ENCODE measurements around the gene CETP.
"Not testable (repeated sequence)": the region's sequence is repeated elsewhere in the genome, so short reads cannot be mapped to it uniquely, and the experiment has no call there.

The CETP gene

DNA sequence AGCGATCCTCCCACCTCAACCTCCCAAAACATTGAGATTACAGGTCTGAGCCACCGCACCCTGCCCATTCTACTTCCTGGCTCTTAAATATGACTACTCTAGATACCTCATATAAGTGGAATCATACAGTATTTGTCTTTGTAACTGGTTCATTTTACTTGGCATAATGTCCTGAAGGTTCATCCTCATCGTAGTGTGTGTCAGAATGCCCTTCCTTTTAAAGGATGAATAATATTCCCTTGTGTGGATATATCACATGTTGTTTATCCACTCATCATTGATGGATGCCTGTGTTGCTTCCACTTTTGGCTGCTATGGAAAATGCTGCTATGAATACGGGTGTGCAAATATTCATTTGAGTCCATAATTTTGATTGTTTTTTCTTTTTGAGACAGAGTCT is 5.7 kb upstream of the CETP start:
- DNase-seq (ENCODE audit: low read depth): no peak

DNA sequence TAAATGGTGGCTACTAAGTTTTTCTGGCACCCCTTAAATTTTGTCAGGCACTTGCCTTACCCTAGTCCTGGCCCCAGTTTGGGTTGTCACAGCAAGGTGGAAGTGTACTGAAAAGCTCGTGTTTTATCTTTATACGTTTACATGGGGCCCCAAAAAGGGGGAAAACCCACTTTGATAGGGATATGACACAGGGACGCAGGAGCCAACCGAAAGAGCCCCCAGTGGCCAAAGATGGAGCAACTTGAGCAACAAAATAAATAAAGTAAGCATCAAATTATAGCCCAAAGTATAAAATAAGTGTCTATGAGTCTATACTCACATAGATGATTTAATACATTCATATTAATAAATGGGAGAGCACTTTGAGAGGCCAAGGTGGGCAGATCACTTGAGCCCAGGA is 5.0 kb upstream of the CETP start:
- no peak for DNase-seq (ENCODE audit: low read depth)

DNA sequence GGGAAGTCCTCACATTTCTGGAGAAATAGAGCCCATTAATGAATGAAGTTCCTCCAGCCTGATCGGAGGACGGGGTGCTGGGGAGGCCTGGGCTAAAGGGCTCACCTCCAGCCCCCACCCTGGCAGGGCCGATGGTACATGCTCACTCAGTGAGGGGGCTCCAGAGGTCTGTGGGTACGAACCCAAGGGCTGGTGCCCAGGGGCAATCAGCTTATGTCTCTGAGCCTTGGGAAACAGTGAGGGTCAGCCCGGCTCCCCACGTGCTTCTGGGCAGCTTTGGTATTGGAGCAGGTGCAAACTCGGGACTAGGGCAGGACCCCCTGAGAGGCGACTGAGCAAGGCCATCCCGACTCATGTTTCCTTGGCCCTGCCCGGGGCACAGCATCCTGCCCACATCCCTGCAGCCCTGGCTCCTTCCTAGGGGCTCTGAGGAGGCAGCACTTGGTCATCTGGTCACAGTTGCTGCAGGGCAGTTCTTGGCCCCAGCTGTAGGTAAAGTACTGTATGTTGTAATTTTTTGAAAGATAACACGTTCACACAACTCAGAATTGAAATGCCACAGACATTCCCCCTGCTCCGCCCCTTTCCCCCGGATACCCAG is 969 bp upstream of the CETP start:
- no peak for DNase-seq (ENCODE audit: low read depth)

GRCh38 chr16:56961386-56961785 is 364 bp upstream of the CETP start:
- no peak for DNase-seq (ENCODE audit: low read depth)

GRCh38 chr16:56964243-56965148 is 2.7 kb downstream of the CETP start:
- peak; percentile 97 for DNase-seq (ENCODE audit: low read depth)

GRCh38 chr16:56965149-56966092 is 3.7 kb downstream of the CETP start:
- DNase-seq (ENCODE audit: low read depth): no peak

DNA sequence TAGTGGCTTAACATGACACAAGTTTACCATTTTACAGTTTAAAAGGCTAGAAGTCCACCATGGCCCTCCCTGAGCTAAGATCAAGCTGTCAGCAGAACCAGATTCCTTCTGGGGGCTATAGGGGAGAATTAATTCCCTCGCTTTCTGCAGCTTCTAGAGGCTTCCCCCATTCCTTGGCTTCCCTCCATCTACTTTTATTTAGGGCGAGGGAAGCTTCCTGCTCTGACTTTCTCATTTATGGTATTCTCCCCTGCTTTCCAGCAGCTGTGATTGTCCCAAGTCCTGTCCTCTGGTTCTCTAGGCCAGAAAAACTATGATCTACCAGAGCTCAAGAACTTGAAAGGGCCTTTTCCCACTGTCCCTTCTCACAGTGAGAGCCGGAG is 4.3 kb downstream of the CETP start:
- DNase-seq (ENCODE audit: low read depth): no peak

DNA sequence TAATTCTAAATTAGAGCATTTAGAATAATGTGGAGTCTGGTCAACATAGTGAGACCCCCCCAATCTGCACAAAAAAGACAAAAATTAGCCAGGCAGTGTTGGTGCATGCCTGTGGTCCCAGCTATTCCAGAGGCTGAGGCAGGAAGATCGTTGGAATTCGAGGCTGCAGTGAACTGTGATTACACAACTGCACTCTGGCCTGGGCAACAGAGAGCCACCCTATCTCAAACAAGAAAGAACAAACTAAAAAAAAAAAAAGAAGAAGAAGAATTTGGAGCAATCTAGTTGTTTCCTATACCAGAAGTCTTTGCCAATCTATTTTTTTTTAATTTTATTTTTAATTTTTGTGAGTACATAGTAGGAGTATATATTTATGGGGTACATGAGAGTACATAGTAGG is 6.0 kb downstream of the CETP start:
- DNase-seq (ENCODE audit: low read depth): no peak

- no peak for DNase-seq (ENCODE audit: low read depth)
Measured at GRCh38 chr16:56969769-56970168, 8.0 kb downstream of the CETP start.

- DNase-seq (ENCODE audit: low read depth): no peak
Measured at GRCh38 chr16:56970934-56971767, 9.4 kb downstream of the CETP start.

GRCh38 chr16:56971768-56972043 is 10.0 kb downstream of the CETP start:
- no peak for DNase-seq (ENCODE audit: low read depth)

DNA sequence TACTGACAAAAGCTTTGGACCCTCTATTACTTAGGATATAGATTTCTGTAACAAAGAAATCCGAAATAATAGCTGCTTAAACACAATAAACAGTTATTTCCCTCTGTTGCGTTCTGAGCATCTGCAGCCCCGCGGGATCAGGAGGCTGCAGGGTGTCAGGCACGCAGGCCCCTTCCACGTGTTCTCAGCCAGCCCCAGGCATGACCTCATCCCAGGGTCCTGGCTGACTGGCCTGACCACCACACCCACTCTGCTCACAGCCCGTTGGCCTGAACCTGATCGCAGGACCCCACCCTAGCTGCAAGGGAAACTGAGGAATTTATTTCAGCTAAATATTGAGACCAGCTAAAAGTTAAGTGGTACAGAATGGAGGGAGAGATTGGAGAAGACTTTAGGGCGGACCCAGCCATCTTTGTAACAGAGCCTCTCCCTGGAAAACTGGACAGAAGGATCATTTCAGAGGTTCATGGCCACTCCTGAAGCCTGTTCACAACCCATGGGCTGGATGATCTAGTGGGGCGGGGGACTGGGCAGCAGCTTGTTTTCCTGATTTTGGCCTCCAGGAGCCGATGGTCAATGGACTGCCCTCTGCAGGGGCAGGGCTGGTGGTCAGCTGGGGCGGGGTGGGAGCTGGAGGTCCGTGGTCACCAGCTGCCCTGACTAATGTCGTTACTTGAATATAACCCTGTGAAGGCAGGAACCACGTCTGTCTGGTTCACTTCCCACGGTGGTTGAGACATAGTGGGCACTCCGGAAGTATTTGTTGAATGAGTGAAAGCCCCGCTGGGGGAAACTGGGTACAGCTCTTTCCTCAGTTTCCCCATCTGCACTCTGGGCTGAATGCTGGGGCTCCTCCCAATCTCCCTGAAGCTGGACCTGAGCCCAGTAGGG is 10.9 kb downstream of the CETP start:
- no peak for DNase-seq (ENCODE audit: low read depth)

GRCh38 chr16:56973294-56973689 is 11.5 kb downstream of the CETP start:
- no peak for DNase-seq (ENCODE audit: low read depth)

DNA sequence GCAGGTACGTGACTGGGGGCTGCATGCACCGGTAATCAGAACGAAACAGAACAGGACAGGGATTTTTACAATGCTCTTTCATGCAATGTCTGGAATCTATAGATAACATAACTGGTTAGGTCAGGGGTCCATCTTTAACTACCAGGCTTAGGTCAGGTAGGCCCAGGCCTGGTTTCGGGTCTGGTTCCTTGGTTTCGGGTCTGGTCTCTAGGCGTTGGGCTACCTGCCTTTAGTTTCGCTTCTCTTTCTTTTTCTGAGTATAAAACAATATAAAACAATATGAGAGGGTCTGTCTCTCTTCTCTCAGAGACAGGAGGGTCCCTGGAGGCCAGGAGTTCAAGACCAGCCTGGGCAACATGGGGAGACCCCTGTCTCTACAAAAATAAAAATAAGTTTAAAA is 12.1 kb downstream of the CETP start:
- DNase-seq (ENCODE audit: low read depth): not testable (repeated sequence)

DNA sequence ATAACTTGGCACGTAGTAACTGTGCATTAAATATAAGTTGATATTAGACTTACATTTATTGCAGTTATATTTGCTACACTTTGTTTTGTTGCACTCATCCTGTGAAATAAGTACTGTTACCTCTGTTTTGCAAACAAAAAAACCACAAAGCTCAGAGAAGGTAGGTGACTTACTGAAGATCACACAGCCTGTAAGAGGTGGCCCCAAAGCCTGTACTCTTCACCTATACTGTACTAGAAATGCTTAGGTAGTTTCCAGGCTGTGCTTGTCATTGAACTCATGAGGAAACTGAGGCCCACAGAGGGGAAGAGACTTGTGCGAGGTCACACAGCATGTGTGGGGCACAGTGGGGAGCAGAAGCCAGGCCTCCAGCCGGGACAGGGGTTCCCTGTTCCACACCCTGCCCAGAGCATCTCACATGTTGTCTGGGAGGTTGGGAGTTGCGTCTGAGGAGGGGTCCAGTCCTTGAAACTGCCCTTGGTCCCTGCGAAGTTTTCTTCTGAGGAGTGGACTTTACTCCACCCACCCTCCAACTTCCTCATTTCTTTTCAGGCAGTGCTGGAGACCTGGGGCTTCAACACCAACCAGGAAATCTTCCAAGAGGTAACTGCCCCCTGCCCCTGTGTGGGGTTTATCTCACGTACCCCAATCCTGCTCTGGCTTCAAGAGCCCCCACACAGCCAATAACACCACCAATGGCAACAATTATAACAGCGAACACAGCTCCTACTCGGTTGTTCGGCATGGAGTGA is 13.0 kb downstream of the CETP start:
- no peak for DNase-seq (ENCODE audit: low read depth)

GRCh38 chr16:56975714-56976113 is 14.0 kb downstream of the CETP start:
- DNase-seq (ENCODE audit: low read depth): no peak

DNA sequence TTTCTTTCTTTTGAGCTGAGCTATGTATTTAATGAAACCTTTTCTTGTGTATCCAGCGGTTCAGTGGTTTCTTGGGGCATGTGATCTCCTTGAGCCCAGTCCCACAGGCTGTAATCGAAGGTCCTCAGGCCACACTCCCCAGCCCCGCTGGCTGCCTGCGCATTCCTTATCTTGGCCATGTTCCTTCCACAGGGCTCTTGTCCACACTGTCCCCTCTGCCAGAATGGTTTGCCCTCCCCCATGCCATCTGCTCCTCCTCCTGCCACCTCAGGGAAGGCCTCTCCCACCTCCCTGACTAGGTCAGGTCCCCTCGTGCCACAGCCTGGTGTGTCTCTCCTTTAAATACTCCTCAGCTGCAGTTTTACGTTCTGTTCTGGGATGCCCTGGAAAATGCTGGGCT is 15.5 kb downstream of the CETP start:
- no peak for DNase-seq (ENCODE audit: low read depth)

DNA sequence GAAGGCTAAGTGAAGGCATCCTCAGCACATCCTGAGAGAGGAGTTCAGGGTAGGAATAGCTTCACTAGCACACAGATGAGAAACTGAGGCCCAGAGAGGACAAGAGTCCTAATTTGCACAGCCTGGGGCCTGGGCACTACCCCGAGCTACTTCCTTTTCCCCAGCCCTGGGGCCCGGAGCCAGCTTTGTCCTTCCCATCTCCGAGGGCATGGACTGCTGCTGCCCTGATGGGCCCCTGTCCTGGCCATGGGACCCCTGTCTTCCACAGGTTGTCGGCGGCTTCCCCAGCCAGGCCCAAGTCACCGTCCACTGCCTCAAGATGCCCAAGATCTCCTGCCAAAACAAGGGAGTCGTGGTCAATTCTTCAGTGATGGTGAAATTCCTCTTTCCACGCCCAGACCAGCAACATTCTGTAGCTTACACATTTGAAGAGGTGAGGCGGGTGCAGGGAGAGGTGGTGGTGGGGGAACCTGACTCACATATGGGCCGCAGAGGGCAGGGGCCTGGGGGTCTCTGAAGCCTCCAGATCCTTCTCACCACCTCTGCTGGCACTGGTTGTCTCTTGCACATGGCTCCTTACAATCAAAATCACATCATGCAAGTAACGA is 16.2 kb downstream of the CETP start:
- DNase-seq (ENCODE audit: low read depth): no peak

GRCh38 chr16:56980201-56980535 is 18.4 kb downstream of the CETP start:
- DNase-seq (ENCODE audit: low read depth): no peak

Data from activated T-cell treated with anti-CD3 and anti-CD28 coated beads for 1 hour (primary cell).